Endodermal cell (in vitro differentiated cells): ENCODE results near the gene KDM2B. TPM values are rescaled to one million over a fixed set of nuclear protein-coding genes. Genes with fewer than 3 reads are reported as not detected.

Experiments used
- DNase-seq: peaks from one replicate; pipeline ENCODE4 v3.0.0-alpha.2; 2017
- H3K27ac ChIP-seq: 2 replicates; pipeline ENCODE4 v1.5.1; 2013; ENCODE audit warnings: mild to moderate bottlenecking, low read depth, low read length, moderate library complexity
- H3K27me3 ChIP-seq: 2 replicates; pipeline ENCODE4 v1.6.1; 2013; ENCODE audit warnings: mild to moderate bottlenecking, low read length, moderate library complexity; ENCODE audit not compliant: insufficient read depth, control insufficient read depth, poor library complexity, severe bottlenecking
- H3K36me3 ChIP-seq: 2 replicates; pipeline ENCODE4 v1.7.0; 2013; ENCODE audit warnings: mild to moderate bottlenecking, low read length, moderate library complexity; ENCODE audit not compliant: control insufficient read depth, insufficient read depth
- H3K4me1 ChIP-seq: one replicate; pipeline ENCODE4 v1.7.0; 2013; ENCODE audit warnings: low read length; ENCODE audit not compliant: control insufficient read depth, insufficient read depth
- H3K4me3 ChIP-seq: 2 replicates; pipeline ENCODE4 v1.5.1; 2013; ENCODE audit warnings: mild to moderate bottlenecking, low read length, moderate library complexity
- H3K9ac ChIP-seq: 2 replicates; pipeline ENCODE4 v1.6.1; 2013; ENCODE audit warnings: mild to moderate bottlenecking, low read length, moderate library complexity; ENCODE audit not compliant: poor library complexity, severe bottlenecking; ENCODE audit errors: extremely low read depth
- H3K9me3 ChIP-seq: 2 replicates; pipeline ENCODE4 v1.6.1; 2013; ENCODE audit warnings: mild to moderate bottlenecking, low read length, moderate library complexity; ENCODE audit not compliant: control insufficient read depth
- H3K27ac Mint-ChIP-seq: 2 replicates; pipeline ENCODE4 v1.8.0; 2020; ENCODE audit warnings: mixed read lengths
- H3K27me3 Mint-ChIP-seq: 2 replicates; pipeline ENCODE4 v1.8.0; 2021; ENCODE audit warnings: mild to moderate bottlenecking, mixed read lengths; ENCODE audit not compliant: insufficient read depth
- H3K36me3 Mint-ChIP-seq: 2 replicates; pipeline ENCODE4 v1.8.0; 2020; ENCODE audit warnings: low read depth, mixed read lengths
- H3K4me1 Mint-ChIP-seq: 2 replicates; pipeline ENCODE4 v1.8.0; 2020; ENCODE audit warnings: mixed read lengths
- H3K4me3 Mint-ChIP-seq: 2 replicates; pipeline ENCODE4 v1.8.0; 2020; ENCODE audit warnings: mild to moderate bottlenecking, moderate library complexity, mixed read lengths
- H3K9me3 Mint-ChIP-seq: 2 replicates; pipeline ENCODE4 v1.8.0; 2020; ENCODE audit warnings: mild to moderate bottlenecking, mixed read lengths
- WGBS, 2 experiments: methylation state at CpG; one replicate each; pipeline versions ENCODE4 v1.1.5 to v1.1.7; 2013; ENCODE audit warnings: missing lambda C conversion rate in 2 of 2, mixed read lengths in 1 of 2; ENCODE audit not compliant: insufficient coverage in 1 of 2, insufficient read length in 1 of 2; 5-methylcytosine and 5-hydroxymethylcytosine counted together
- total RNA-seq, 2 donors: library from RNA; stranded (reverse); fragmentation: NEBNext Ultra II Directional in 1 of 2; extraction: Animal tissue kit (Norgen Biotek cat#: 25700) in 1 of 2; gene quantifications; 2 replicates in 1 of 2; 3 replicates in 1 of 2; pipeline ENCODE4 v1.2.1, GENCODE V29; 2021
- TF ChIP-seq, protein P1 (sequence below): fragments of 200-600 bp; sonication (generic); conservative IDR thresholded peaks from 2 replicates; pipeline ENCODE4 v1.5.0; 2021; ENCODE audit warnings: antibody characterized with exemption, mild to moderate bottlenecking

Gene KDM2B
- total RNA-seq, 2 donors from 2014 or later, result 103 to 125 TPM

DNA sequence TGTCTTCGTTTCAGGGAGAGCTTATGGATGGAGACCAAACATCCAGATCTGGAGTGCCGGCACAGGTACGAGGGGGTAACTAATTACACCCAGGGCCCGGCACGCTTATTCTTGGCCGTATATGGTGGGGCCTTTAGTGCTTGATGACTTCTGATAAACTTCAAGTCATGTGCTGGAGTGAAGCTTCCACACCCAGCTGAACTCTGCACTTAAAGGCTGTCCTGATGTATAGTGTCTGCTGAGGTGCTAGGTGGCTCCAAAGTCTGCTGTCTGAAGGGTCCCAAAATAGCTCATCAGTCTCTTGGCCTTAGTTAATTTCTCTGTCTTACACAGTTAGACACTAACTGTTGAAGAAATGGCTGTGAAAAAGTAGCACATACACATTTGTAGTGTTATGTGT is 163.0 kb downstream of the KDM2B start:
- Mint-ChIP-seq H3K9me3 (no peaks in the 10 kb centered on the region), H3K36me3 (peaks cover 70% of the 10 kb centered on the region), H3K27ac (no peak overlapping the region), H3K27me3 (no peaks in the 10 kb centered on the region), H3K4me1 (no peaks in the 10 kb centered on the region), H3K4me3 (no peak overlapping the region)
- H3K27me3 ChIP-seq, result no peaks in the 10 kb centered on the region
- H3K4me3 ChIP-seq, result no peak overlapping the region
- H3K27ac ChIP-seq, result no peak overlapping the region
- WGBS, 2 experiments, result 91 to 94% methylated on average over 6 of the region's 6 CpGs
- TF ChIP-seq, protein P1, sequence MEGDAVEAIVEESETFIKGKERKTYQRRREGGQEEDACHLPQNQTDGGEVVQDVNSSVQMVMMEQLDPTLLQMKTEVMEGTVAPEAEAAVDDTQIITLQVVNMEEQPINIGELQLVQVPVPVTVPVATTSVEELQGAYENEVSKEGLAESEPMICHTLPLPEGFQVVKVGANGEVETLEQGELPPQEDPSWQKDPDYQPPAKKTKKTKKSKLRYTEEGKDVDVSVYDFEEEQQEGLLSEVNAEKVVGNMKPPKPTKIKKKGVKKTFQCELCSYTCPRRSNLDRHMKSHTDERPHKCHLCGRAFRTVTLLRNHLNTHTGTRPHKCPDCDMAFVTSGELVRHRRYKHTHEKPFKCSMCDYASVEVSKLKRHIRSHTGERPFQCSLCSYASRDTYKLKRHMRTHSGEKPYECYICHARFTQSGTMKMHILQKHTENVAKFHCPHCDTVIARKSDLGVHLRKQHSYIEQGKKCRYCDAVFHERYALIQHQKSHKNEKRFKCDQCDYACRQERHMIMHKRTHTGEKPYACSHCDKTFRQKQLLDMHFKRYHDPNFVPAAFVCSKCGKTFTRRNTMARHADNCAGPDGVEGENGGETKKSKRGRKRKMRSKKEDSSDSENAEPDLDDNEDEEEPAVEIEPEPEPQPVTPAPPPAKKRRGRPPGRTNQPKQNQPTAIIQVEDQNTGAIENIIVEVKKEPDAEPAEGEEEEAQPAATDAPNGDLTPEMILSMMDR, result no peak
- H3K9ac ChIP-seq, result no peak overlapping the region
- H3K4me1 ChIP-seq, result no peaks in the 10 kb centered on the region
- peaks cover 86% of the 10 kb centered on the region for H3K36me3 ChIP-seq
- DNase-seq, result no peak
- H3K9me3 ChIP-seq, result no peaks in the 10 kb centered on the region

DNA sequence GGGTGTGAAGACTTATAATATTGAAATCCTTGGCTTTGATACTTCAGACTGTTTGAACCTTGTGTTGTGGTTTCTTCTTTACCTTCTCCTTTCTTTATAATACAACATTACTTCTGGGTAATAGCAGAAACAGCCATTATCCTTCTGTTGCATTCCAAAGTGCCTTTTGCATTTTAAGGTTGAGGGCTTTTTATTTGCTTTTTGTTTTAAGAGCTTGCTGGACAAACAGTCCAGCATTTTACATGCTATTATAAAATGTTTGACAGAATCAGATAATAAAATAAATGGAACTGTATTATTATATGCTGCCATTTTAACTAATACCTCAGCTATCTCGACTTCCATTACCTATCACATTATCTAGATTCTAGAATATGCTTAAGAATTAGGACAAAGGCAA is 166.9 kb downstream of the KDM2B start:
- no peaks in the 10 kb centered on the region for H3K27me3 ChIP-seq
- H3K27me3 Mint-ChIP-seq, result no peaks in the 10 kb centered on the region
- no peaks in the 10 kb centered on the region for H3K9me3 Mint-ChIP-seq
- no peak overlapping the region for H3K4me3 Mint-ChIP-seq
- no peaks in the 10 kb centered on the region for H3K4me1 Mint-ChIP-seq
- H3K36me3 Mint-ChIP-seq, result peaks cover 51% of the 10 kb centered on the region
- no peaks in the 10 kb centered on the region for H3K4me1 ChIP-seq
- no peak overlapping the region for H3K4me3 ChIP-seq
- H3K36me3 ChIP-seq, result peaks cover 61% of the 10 kb centered on the region
- no peak overlapping the region for H3K9ac ChIP-seq
- WGBS, 2 experiments, result 100% methylated on average over 1 of the region's 1 CpG
- no peak overlapping the region for H3K27ac ChIP-seq
- no peak overlapping the region for H3K27ac Mint-ChIP-seq
- H3K9me3 ChIP-seq, result no peaks in the 10 kb centered on the region
- no peak for DNase-seq
- TF ChIP-seq, protein P1, result no peak

DNA sequence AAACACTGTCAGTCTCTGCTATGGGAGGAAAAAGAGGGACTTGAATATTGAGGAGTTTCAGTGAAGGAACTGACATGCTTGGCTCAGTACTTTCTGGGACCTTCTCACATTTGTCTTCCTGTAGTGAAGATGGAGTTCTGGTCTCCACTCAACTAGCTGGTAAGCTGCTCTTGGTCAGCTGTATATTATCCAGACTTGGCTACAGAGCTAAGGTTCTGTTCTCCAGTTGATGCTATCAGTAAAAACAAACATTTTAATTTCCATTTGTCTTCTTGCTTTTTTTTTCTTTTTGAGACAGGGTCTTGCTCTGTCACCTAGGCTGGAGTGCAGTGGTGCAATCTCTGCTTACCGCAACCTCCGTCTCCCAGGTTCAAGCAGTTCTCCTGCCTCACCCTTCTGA is 175.6 kb downstream of the KDM2B start:
- Mint-ChIP-seq H3K4me3 (no peak overlapping the region), H3K36me3 (peaks cover 55% of the 10 kb centered on the region), H3K27me3 (no peaks in the 10 kb centered on the region), H3K4me1 (peaks cover 18% of the 10 kb centered on the region), H3K9me3 (no peaks in the 10 kb centered on the region), H3K27ac (no peak overlapping the region)
- H3K27me3 ChIP-seq, result no peaks in the 10 kb centered on the region
- no peak overlapping the region for H3K9ac ChIP-seq
- no peak overlapping the region for H3K4me3 ChIP-seq
- no peak overlapping the region for H3K27ac ChIP-seq
- no peaks in the 10 kb centered on the region for H3K4me1 ChIP-seq
- no peak for DNase-seq
- TF ChIP-seq, protein P1, result no peak
- 92 to 100% methylated on average over 2 of the region's 2 CpGs for WGBS, 2 experiments
- H3K36me3 ChIP-seq, result peaks cover 61% of the 10 kb centered on the region
- H3K9me3 ChIP-seq, result no peaks in the 10 kb centered on the region
